Parathyroid adenoma (tissue), 2 donors: ENCODE data around the gene RTL9.

Experiments used
- H2AFZ ChIP-seq: fragments of 300-600 bp; sonication (generic); one replicate; pipeline ENCODE4 v1.7.0; 2017; ENCODE audit warnings: antibody characterized with exemption, mild to moderate bottlenecking
- H3K27ac ChIP-seq: fragments of 300-600 bp; sonication (generic); one replicate; pipeline ENCODE4 v1.7.0; 2017
- H3K27me3 ChIP-seq: fragments of 300-600 bp; sonication (generic); one replicate; pipeline ENCODE4 v1.7.0; 2017; ENCODE audit warnings: low read length; ENCODE audit not compliant: control insufficient read depth, insufficient read depth
- H3K36me3 ChIP-seq: fragments of 300-600 bp; sonication (generic); one replicate; pipeline ENCODE4 v1.7.0; 2017; ENCODE audit warnings: low read length; ENCODE audit not compliant: control insufficient read depth, insufficient read depth
- H3K4me1 ChIP-seq: fragments of 300-600 bp; sonication (generic); one replicate; pipeline ENCODE4 v1.7.0; 2017; ENCODE audit warnings: control low read depth
- H3K4me2 ChIP-seq: fragments of 300-600 bp; sonication (generic); one replicate; pipeline ENCODE4 v1.7.0; 2017; ENCODE audit warnings: low read length
- H3K4me3 ChIP-seq: fragments of 300-600 bp; sonication (generic); one replicate; pipeline ENCODE4 v1.7.0; 2017; ENCODE audit warnings: low read depth, low read length
- H3K79me2 ChIP-seq: fragments of 300-600 bp; sonication (generic); one replicate; pipeline ENCODE4 v1.7.0; 2017; ENCODE audit warnings: control low read depth
- H3K9ac ChIP-seq: fragments of 300-600 bp; sonication (generic); one replicate; pipeline ENCODE4 v1.7.0; 2017; ENCODE audit warnings: mild to moderate bottlenecking
- H3K9me3 ChIP-seq: fragments of 300-600 bp; sonication (generic); one replicate; pipeline ENCODE4 v1.7.0; 2017; ENCODE audit warnings: low read length; ENCODE audit not compliant: control insufficient read depth
- CTCF ChIP-seq: fragments of 300-600 bp; sonication (generic); IDR thresholded peaks from one replicate; pipeline ENCODE4 v1.7.0; 2017; ENCODE audit warnings: antibody characterized with exemption, mild to moderate bottlenecking
- donor health status: primary hyperparathyroidism.

RTL9 gene

GRCh38 chrX:110318664-110318968 lies 40.0 kb upstream of the RTL9 start:
- no peaks in the 10 kb centered on the region for H3K27me3 ChIP-seq

DNA sequence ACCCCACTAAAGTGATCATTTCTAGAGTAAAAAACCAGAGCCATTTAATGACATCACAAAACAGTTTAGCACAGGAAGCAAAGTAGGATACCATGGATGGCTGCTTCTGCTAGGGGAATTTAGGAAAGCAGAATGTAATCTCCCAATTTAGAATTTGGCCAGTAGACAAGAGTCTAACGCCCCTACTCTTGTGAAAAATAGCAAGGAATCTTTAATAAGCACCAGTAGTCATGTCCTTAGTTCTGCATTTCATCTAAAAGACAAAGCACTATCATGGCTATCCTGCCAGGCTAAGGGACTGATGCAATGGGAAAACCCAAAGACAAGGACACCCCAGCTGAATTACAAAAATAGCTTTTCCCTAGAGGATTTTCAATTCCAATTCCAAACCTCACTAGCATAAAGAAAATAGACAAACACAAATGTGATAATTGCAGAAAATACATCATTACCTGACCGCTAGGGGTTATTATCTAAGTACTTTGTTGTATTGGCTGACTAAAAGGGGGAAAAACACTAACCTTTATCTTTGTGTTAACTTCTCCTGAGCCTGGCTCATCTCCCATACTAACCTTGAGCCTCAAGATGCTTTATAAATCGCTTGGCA lies 38.2 kb upstream of the RTL9 start:
- TF ChIP-seq CTCF: no peak
- Histone ChIP-seq H3K4me3 (no peak overlapping the region), H3K9ac (no peak overlapping the region), H3K27me3 (no peaks in the 10 kb centered on the region), H3K9me3 (no peaks in the 10 kb centered on the region), H3K27ac (no peak overlapping the region), H3K4me2 (no peak overlapping the region), H2AFZ (no peak overlapping the region), H3K4me1 (no peaks in the 10 kb centered on the region), H3K79me2 (no peaks in the 10 kb centered on the region), H3K36me3 (no peaks in the 10 kb centered on the region)

More at GRCh38 chrX:110318664-110318968, 40.0 kb upstream of the RTL9 start:
- Histone ChIP-seq H3K4me1 (no peaks in the 10 kb centered on the region), H3K4me2 (peak overlapping the region; percentile 76), H2AFZ (peak overlapping the region; percentile 95), H3K27ac (peak overlapping the region; percentile 80), H3K36me3 (no peaks in the 10 kb centered on the region), H3K9me3 (no peaks in the 10 kb centered on the region), H3K9ac (no peak overlapping the region), H3K4me3 (peak overlapping the region; percentile 71), H3K79me2 (no peaks in the 10 kb centered on the region)
- no peak for TF ChIP-seq CTCF

- no peak for TF ChIP-seq CTCF
- Histone ChIP-seq H3K9ac (no peak overlapping the region), H3K27ac (no peak overlapping the region), H3K9me3 (no peaks in the 10 kb centered on the region), H2AFZ (no peak overlapping the region), H3K79me2 (no peaks in the 10 kb centered on the region), H3K27me3 (no peaks in the 10 kb centered on the region), H3K36me3 (no peaks in the 10 kb centered on the region), H3K4me1 (no peaks in the 10 kb centered on the region), H3K4me2 (no peak overlapping the region), H3K4me3 (no peak overlapping the region)
Measured at GRCh38 chrX:110321081-110321480, 37.6 kb upstream of the RTL9 start.

- Histone ChIP-seq H3K27me3 (no peaks in the 10 kb centered on the region), H3K9me3 (no peaks in the 10 kb centered on the region), H3K9ac (no peak overlapping the region), H3K4me3 (no peak overlapping the region), H3K79me2 (no peaks in the 10 kb centered on the region), H3K4me2 (no peak overlapping the region), H3K4me1 (no peaks in the 10 kb centered on the region), H3K27ac (no peak overlapping the region), H2AFZ (no peak overlapping the region), H3K36me3 (no peaks in the 10 kb centered on the region)
- TF ChIP-seq CTCF: no peak
Measured at GRCh38 chrX:110321670-110322069, 37.0 kb upstream of the RTL9 start.

GRCh38 chrX:110322603-110323002 lies 36.0 kb upstream of the RTL9 start:
- Histone ChIP-seq H3K4me1 (no peaks in the 10 kb centered on the region), H2AFZ (no peak overlapping the region), H3K9me3 (no peaks in the 10 kb centered on the region), H3K27me3 (no peaks in the 10 kb centered on the region), H3K9ac (no peak overlapping the region), H3K79me2 (no peaks in the 10 kb centered on the region), H3K36me3 (no peaks in the 10 kb centered on the region), H3K27ac (no peak overlapping the region), H3K4me3 (no peak overlapping the region), H3K4me2 (no peak overlapping the region)
- no peak for TF ChIP-seq CTCF
